ENCODE results near the gene TPRG1L.

DNA sequence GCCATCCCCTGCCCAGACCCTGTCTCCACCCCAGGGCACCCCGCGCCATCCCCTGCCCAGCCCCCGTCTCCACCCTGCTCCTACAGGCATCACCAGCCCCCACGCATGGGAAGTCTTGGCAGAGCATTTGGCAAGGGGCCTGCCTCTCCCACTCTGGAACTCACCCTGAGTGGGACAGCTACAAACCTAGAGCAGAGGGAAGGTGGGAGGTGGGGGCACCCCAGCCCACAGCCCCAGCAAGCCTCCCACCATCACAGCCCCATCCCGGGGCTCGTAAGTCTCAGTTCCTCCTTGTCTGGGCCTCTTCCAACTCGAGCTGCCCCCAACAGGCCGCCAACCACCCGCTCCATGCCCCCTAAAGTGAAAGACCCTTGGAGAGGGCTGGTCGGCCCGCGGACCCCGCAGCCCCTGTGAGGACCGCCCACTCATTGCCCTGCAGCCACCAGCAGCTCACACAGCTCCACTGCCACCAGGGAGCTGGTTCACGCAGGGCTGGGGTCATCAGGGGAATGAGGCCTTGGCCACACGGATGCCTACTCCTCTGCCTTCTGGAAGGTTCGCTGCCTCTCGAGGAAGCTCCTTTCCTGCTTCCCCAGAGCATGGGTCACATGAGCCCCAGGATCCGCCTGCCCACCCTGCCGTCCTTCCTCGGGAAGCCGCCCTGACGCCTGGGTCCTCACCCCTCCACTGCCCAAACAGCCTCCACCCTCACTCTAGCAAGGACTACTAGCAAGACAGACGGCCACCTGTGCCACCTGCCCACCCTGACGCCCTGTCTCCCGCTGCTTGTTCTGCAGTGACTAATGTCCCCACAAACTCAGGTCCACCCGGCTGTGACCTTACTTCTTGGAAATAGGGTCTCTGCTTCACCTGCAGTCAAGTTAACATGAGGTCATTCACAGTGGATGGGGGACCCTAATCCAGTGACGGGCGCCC is 27.9 kb upstream of the TPRG1L start:
- TF ChIP-seq, protein P1, sequence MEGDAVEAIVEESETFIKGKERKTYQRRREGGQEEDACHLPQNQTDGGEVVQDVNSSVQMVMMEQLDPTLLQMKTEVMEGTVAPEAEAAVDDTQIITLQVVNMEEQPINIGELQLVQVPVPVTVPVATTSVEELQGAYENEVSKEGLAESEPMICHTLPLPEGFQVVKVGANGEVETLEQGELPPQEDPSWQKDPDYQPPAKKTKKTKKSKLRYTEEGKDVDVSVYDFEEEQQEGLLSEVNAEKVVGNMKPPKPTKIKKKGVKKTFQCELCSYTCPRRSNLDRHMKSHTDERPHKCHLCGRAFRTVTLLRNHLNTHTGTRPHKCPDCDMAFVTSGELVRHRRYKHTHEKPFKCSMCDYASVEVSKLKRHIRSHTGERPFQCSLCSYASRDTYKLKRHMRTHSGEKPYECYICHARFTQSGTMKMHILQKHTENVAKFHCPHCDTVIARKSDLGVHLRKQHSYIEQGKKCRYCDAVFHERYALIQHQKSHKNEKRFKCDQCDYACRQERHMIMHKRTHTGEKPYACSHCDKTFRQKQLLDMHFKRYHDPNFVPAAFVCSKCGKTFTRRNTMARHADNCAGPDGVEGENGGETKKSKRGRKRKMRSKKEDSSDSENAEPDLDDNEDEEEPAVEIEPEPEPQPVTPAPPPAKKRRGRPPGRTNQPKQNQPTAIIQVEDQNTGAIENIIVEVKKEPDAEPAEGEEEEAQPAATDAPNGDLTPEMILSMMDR (IDR thresholded peaks at IDR 0.05; ENCODE audit: insufficient read depth, low read depth, low read length) = no peak
- no peak for TF ChIP-seq EZH2 (IDR thresholded peaks at IDR 0.05; ENCODE audit: insufficient read depth, low read length)
